ENCODE results near the gene VRTN.

DNA sequence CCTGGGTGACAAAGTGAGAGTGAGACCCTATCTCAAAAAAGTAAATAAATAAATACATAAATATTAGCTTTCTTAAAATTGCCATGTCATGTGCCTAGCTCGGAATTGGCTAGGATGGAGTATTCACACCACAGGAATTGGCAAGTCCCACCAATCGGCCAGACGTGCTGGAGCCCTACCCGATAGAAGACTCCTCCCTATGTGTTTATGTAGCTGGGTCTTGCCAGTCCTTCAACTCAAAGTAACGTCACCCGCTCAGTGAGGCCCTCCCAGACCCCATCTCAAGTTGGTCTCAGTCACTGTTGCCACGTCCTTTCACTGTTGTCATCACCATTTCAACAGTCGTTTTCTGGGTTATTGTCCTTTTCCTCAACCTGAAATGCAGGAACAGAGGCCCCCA lies 20.2 kb downstream of the VRTN start:
- TF ChIP-seq ARNT (IDR thresholded peaks at IDR 0.05) (no peak), SP1 (IDR thresholded peaks at IDR 0.05) (no peak), ELF4 (IDR thresholded peaks at IDR 0.05) (no peak), FOXA1 (IDR thresholded peaks at IDR 0.05) (no peak)
- TF ChIP-seq, protein P1, sequence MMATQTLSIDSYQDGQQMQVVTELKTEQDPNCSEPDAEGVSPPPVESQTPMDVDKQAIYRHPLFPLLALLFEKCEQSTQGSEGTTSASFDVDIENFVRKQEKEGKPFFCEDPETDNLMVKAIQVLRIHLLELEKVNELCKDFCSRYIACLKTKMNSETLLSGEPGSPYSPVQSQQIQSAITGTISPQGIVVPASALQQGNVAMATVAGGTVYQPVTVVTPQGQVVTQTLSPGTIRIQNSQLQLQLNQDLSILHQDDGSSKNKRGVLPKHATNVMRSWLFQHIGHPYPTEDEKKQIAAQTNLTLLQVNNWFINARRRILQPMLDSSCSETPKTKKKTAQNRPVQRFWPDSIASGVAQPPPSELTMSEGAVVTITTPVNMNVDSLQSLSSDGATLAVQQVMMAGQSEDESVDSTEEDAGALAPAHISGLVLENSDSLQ (IDR thresholded peaks at IDR 0.05) = no peak

Data from HEK293T (cell line).